Measurements from ENCODE around the gene FAM98C.
"Not testable (repeated sequence)": the region's sequence is repeated elsewhere in the genome, so short reads cannot be mapped to it uniquely, and the experiment has no call there.

Gene FAM98C

GRCh38 chr19:38405276-38405675 lies 2.4 kb downstream of the FAM98C start:
- no peak for DNase-seq
- TF ChIP-seq CTCF (IDR thresholded peaks at IDR 0.05; ENCODE audit: low read depth, low read length, missing control alignments): no peak
- no peaks in the 10 kb centered on the region for H3K27me3 ChIP-seq (replicated peaks)
- in situ Hi-C loops (cut with HindIII; ENCODE audit: low pct_ligation_motif_present, low sequenced_read_pairs): no loop called here
- no peak overlapping the region for H3K4me3 ChIP-seq (ENCODE audit: low read depth, low read length)
- H3K36me3 ChIP-seq (replicated peaks): no peaks in the 10 kb centered on the region
- H3K27ac ChIP-seq: no peak overlapping the region

GRCh38 chr19:38409631-38410133 lies 6.8 kb downstream of the FAM98C start:
- DNase-seq: peak; percentile 44
- in situ Hi-C loops (cut with HindIII; ENCODE audit: low pct_ligation_motif_present, low sequenced_read_pairs): no loop called here
- Histone ChIP-seq H3K27ac (no peak overlapping the region), H3K36me3 (replicated peaks) (no peaks in the 10 kb centered on the region), H3K27me3 (replicated peaks) (no peaks in the 10 kb centered on the region), H3K4me3 (ENCODE audit: low read depth, low read length) (no peak overlapping the region)
- no peak for TF ChIP-seq CTCF (IDR thresholded peaks at IDR 0.05; ENCODE audit: low read depth, low read length, missing control alignments)

- H3K36me3 ChIP-seq (replicated peaks); DNase-seq; H3K4me3 ChIP-seq (ENCODE audit: low read depth, low read length); in situ Hi-C loops (cut with HindIII; ENCODE audit: low pct_ligation_motif_present, low sequenced_read_pairs); H3K27ac ChIP-seq; H3K27me3 ChIP-seq (replicated peaks): not testable (repeated sequence)
Measured at GRCh38 chr19:38410407-38410806, 7.5 kb downstream of the FAM98C start.

GRCh38 chr19:38411041-38411712 lies 8.3 kb downstream of the FAM98C start:
- Histone ChIP-seq H3K4me3 (ENCODE audit: low read depth, low read length) (no peak overlapping the region), H3K36me3 (replicated peaks) (no peaks in the 10 kb centered on the region), H3K27me3 (replicated peaks) (no peaks in the 10 kb centered on the region), H3K27ac (no peak overlapping the region)
- in situ Hi-C loops (cut with HindIII; ENCODE audit: low pct_ligation_motif_present, low sequenced_read_pairs): no loop called here
- no peak for TF ChIP-seq CTCF (IDR thresholded peaks at IDR 0.05; ENCODE audit: low read depth, low read length, missing control alignments)
- no peak for DNase-seq

- in situ Hi-C loops (cut with HindIII; ENCODE audit: low pct_ligation_motif_present, low sequenced_read_pairs); DNase-seq; H3K27ac ChIP-seq; H3K36me3 ChIP-seq (replicated peaks); H3K27me3 ChIP-seq (replicated peaks); H3K4me3 ChIP-seq (ENCODE audit: low read depth, low read length): not testable (repeated sequence)
Measured at GRCh38 chr19:38411898-38412297, 9.0 kb downstream of the FAM98C start.

- no peak for DNase-seq
- Histone ChIP-seq H3K27ac (no peak overlapping the region), H3K36me3 (replicated peaks) (no peaks in the 10 kb centered on the region), H3K27me3 (replicated peaks) (no peaks in the 10 kb centered on the region), H3K4me3 (ENCODE audit: low read depth, low read length) (no peak overlapping the region)
- in situ Hi-C loops (cut with HindIII; ENCODE audit: low pct_ligation_motif_present, low sequenced_read_pairs): no loop called here
- no peak for TF ChIP-seq CTCF (IDR thresholded peaks at IDR 0.05; ENCODE audit: low read depth, low read length, missing control alignments)
Measured at GRCh38 chr19:38412491-38412890, 9.6 kb downstream of the FAM98C start.

- TF ChIP-seq CTCF (IDR thresholded peaks at IDR 0.05; ENCODE audit: low read depth, low read length, missing control alignments): no peak
- Histone ChIP-seq H3K36me3 (replicated peaks) (no peaks in the 10 kb centered on the region), H3K27ac (no peak overlapping the region), H3K27me3 (replicated peaks) (no peaks in the 10 kb centered on the region), H3K4me3 (ENCODE audit: low read depth, low read length) (no peak overlapping the region)
- no peak for DNase-seq
- in situ Hi-C loops (cut with HindIII; ENCODE audit: low pct_ligation_motif_present, low sequenced_read_pairs): no loop called here
Measured at GRCh38 chr19:38412961-38413360, 10.1 kb downstream of the FAM98C start.
